ENCODE results near the gene ERI3.

DNA sequence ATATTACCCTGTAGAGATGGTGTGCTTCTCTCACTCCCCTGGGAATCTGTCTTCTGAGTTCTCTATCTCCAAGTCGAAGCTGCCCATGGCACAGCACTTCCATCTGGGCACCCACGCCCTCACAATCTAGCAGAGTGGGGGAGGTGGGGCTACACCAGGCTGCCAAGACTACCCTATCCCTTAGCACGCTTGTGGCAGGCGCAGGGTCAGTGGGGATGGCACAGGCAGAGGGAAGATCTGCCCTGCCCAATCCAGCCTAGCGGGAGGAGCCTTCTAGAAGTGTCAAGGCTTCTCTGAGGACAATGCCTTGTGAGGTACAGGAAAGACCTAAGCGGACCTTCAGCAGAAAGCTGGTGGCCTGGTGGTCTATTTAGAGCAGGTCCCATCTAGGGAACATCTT, 92.6 kb downstream of the ERI3 start:
- TF ChIP-seq, protein P1, sequence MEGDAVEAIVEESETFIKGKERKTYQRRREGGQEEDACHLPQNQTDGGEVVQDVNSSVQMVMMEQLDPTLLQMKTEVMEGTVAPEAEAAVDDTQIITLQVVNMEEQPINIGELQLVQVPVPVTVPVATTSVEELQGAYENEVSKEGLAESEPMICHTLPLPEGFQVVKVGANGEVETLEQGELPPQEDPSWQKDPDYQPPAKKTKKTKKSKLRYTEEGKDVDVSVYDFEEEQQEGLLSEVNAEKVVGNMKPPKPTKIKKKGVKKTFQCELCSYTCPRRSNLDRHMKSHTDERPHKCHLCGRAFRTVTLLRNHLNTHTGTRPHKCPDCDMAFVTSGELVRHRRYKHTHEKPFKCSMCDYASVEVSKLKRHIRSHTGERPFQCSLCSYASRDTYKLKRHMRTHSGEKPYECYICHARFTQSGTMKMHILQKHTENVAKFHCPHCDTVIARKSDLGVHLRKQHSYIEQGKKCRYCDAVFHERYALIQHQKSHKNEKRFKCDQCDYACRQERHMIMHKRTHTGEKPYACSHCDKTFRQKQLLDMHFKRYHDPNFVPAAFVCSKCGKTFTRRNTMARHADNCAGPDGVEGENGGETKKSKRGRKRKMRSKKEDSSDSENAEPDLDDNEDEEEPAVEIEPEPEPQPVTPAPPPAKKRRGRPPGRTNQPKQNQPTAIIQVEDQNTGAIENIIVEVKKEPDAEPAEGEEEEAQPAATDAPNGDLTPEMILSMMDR (IDR thresholded peaks at IDR 0.05), result no peak
- TF ChIP-seq POLR2A (IDR thresholded peaks at IDR 0.05), result no peak
